Measurements from ENCODE around the gene LIN7A.
A peak's percentile ranks its signal among the peaks of the same experiment; 100 is the strongest.

Gene LIN7A

DNA sequence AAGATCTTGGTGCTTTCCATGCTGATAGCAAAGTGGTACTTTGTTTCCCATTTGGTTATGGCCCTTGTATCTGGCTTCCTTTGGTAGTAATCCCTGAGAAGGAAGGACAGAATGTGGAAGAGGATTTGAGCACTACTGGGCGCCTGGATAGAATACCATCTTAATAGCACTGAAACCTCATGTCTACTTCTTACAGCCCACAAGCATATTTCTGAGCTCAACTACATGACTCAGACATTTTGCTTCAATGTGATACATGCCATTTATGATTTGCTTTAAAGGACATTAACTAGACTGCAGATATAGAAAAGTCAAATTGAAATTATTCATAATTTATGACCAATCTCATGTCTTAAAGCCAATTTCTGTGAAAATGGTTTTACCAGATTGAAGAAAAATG, 80.4 kb downstream of the LIN7A start:
- DNase-seq, result no peak

GRCh38 chr12:80849337-80849736, 88.4 kb downstream of the LIN7A start:
- DNase-seq, result no peak

DNA sequence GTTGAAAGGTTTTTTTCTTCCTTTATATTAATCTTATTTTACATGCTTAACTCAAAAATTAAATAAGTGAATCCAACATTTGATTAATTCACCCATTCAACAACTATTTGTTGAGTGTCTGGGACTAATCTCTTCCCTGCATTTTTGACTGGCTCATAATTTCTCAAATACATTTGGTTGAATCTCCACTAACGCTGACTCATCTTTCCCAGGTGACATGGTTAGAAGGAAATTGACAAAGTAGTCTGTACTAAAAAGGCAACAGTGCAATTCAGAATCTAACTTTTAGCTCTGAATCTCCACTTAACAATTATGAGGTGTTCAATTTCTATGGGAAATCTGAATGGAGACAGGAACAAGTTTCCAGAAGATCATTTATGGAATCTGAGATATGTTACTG, 88.9 kb downstream of the LIN7A start:
- DNase-seq, result no peak

- no peak for DNase-seq
Observed at GRCh38 chr12:80847575-80847974, 90.2 kb downstream of the LIN7A start.

- no peak for DNase-seq
Observed at GRCh38 chr12:80846952-80847351, 90.8 kb downstream of the LIN7A start.

GRCh38 chr12:80845639-80846038, 92.1 kb downstream of the LIN7A start:
- DNase-seq, result no peak

DNA sequence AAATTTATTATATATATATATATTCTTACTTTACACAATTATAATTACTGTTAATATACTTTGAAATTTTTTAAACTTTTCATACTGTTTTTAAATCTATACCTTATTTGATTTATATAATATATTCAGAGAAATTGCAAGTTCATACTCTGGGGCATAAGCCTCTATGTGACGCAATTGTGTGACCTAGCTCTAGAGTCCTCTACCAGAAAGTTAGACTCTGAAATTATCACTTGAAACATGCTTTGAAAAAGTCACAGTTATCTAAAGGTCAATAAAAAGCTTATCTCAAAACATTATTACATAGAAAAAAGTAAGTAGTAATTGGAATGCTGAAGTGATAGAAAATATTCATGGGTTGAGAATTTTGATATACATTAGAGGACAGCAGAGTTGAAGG, 93.8 kb downstream of the LIN7A start:
- no peak for DNase-seq

DNA sequence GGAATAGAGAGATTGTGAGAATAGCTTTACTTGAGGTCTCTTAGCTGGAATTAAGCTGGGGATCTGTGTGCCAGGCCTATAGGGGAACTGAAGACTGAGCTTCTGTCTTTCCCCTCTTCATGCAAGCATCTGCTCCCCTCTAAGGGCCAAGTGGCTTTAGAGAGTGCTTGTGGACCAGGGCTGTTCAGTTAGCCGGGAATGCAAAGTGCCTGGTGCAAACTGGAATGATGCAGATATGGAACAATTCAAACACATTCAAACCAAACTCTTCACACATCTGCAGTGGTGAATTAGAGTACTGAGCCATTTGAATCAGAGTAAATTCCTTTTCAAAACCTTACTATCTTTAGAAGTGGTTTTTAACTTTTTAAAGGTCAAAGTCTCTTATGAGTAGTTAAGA, 99.0 kb downstream of the LIN7A start:
- no peak for DNase-seq

GRCh38 chr12:80838024-80838658, 99.6 kb downstream of the LIN7A start:
- no peak for DNase-seq

DNA sequence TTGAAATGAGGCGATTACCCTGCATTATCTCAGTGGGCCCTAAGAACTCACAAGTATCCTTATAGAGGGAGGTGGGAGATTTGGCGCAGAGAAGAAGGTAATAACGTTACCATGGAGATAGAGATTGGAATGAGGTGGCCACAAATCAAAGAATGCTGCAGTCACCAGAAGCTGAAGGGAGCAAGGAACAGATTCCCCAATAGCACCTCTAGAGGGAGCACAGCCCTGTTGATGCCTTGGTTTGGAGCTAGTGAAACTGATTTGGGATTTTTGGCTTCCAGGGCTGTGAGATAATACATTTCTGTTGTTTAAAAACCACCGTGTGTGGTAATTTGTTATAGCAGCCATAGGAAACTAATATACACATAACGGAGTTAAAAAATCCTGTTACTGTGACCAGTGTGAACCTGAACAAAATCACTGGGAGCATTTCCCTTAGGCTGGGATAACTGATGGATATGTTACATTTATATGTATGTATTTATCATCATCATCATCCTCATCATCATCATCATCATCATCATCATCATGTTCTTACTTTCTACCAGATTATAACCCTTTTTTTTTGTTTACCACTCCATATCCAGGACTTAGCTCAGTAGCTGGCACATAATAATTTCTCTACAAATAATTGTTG, 100.3 kb downstream of the LIN7A start:
- peak; percentile 18 for DNase-seq

DNA sequence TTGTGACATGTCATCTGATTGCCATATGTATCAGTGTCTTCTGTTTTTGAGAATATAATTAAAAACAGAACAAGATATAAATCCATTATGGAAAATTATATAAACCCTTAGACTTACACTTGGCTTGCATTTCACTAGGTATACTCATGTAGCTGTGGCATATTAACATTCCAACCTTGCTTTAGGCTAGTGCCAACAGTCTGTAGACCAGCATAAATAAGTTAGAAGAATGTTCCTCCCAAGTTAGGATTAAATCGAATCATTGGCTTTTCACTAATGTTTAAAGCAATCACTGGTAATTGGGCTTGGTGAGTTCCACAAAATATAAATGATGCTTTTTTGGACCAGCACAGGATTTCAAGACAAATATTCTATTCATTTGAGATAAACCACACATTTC, 103.0 kb downstream of the LIN7A start:
- no peak for DNase-seq

DNA sequence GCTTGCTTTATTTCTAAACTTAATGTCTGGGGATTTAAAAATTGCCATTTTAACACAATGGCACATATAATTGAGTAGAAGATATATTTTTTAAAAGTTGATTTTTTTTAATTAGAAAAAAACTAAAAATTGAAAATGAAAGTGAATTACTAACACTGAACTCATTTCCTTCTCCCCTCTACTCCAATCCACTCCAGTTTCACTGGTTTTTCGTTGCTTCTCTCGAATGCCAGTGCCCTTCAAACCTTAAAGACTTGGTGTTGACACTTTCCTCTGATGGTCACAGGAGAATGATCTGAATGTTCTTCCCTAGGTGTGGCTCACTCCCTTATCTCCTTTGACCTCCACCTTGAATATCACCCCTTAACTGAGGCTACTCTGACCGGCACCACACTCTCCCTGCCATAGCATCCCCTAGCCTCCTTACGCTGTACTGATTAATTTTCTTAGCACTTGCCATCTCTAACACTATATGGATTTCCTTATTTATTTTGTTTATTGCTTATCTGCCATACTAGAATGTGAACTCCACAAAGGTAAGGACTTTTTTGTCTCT, 107.1 kb downstream of the LIN7A start:
- DNase-seq, result no peak

- no peak for DNase-seq
Observed at GRCh38 chr12:80829767-80830166, 108.0 kb downstream of the LIN7A start.

GRCh38 chr12:80825506-80825905, 112.2 kb downstream of the LIN7A start:
- DNase-seq, result no peak

GRCh38 chr12:80823393-80823792, 114.3 kb downstream of the LIN7A start:
- no peak for DNase-seq

- no peak for DNase-seq
Observed at GRCh38 chr12:80821513-80822000, 116.2 kb downstream of the LIN7A start.

DNA sequence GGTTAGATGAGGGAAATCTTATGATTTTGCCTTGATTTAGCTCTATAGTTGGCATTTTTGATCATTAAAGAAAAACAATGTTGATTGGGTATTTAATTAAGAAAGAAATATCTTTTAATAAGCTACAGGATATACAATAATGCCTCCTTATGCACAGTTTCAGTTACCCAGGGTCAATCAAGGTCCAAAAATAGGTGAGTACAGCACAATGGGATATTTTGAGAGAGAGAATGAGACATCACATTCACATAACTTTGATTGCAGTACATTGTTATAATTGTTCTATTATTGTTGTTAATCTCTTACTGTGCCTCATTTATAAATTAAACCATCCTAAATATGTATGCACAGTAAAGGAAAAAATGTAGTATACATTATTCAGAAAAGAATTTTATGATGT, 118.9 kb downstream of the LIN7A start:
- no peak for DNase-seq

DNA sequence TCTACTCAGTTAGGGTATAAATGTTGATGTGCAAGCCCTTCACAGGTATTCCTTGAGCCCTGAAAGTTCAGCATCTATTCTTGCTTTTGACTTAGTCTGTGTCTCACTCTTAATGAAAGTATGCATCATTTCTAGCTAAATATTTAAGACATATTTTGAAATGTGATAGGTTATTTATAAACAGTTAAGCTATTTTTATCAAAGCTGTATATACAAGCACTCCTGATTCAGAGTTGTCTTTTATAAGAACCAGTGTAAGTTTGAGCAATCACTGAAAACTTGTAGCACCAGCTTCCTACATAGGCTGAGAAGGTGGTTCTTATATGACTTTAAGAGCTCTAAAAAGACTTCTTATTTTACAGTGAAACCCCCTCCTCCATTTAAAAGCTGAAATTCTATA, 122.4 kb downstream of the LIN7A start:
- DNase-seq, result no peak

DNA sequence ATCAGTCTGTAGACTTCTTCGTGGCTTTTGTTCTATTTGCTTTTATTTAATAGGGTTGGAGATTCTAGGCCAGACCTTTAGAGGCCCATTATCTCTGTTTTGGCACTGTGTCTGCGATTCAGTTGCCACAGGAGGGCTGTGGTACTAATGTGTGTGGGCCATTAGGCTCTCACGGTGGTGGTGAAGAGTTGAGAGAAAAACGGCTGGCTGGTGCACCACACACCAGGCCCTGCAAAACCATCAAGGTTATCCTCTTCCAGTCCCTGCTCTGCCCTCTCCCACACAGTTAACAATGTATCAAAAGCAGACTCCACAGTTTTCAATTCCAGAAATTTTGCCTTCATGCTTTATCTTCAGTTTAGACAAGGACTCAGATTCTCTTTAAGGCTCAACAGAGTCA, 123.3 kb downstream of the LIN7A start:
- no peak for DNase-seq

DNA sequence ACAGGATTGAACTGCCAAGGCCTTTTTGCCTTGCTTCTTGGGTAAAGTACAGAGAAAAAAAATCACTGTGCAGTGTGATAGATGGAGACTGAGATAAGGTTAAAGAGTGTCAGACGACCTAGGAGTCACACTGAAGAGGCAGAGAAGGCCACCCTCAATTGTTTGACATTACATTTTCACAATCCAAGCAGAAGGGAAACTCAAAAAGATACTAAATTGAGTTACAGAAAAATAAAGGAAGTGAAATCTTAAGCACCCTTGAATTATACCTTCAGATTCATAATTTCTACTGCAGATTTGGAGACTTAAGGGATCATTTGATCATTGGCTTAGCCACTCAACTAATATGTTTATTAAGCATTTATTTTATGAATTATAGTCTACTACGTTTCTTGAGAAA, 123.9 kb downstream of the LIN7A start:
- DNase-seq, result no peak

- no peak for DNase-seq
Observed at GRCh38 chr12:80811957-80812708, 125.6 kb downstream of the LIN7A start.

DNA sequence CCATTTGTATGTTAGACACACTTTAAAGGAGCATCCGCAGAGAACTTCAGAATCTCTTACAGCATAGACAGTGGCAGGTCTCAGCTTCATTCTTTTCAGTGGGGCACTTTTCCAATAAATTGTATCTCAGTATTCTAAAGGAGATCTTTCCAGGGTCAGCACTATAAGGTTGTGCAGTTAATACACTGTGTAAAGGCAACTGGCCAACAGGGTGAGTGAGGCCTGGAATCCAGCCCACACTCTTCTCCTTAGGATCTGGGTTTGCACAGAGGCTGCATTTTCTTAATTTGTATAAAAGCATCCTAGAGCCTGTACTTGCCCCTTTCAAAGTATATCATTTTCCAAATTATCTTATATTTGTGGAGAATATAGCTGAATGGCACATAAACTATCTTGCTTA, 126.9 kb downstream of the LIN7A start:
- no peak for DNase-seq

- DNase-seq, result peak; percentile 9
Observed at GRCh38 chr12:80807640-80808288, 130.0 kb downstream of the LIN7A start.

Data from suppressor macrophage treated with lipopolysaccharide for 4 hours (primary cell).